ENCODE measurements around the gene PKD1. TPM values are rescaled to one million over a fixed set of nuclear protein-coding genes. Genes with fewer than 3 reads are reported as not detected.

PKD1 gene
- total and polyA plus RNA-seq, 3 experiments from 2014 or later: 9.9 to 66.2 (median 58.9) TPM

DNA sequence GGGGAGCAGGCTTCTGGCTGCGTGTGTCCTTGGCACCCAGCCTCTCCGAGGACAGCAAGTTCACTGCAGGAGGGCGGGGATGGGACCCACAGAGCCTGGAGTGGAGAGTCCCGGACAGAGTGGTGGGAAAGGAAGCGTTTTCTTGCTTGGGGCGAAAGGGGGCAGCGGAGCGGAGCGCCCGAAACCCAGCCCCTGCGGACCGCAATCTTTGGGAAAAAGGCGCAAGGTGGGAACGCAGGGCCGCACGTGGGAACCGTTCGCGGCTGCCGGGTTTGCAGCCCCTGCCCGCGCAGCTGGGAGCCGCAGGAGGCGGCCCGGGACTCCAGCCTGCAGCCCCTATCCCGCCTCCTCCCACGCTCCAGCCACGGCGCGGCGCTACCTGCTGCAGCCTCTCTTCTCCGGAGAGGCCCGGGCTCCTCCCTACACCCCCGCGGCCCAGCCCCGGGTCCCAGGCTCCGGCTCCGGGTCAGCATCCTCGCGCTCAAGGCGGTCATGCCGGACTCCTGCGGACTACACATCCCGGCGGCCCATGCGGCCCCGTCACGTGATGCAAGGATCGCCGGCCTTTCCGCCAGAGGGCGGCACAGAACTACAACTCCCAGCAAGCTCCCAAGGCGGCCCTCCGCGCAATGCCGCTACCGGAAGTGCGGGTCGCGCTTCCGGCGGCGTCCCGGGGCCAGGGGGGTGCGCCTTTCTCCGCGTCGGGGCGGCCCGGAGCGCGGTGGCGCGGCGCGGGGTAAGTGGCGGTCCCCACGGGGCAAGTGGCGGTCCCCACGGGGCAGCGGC, 88.2 kb downstream of the PKD1 start, which contains the start of the genes NTHL1 and TSC2:
NTHL1 (minus strand) TSS at position 505 of the 786 bp plus-strand sequence; CDS start at position 494, 11 bp downstream.
TSC2 (plus strand) TSS at position 656 of the 786 bp plus-strand sequence. CDS start 631 bp downstream, outside the sequence.
- Histone ChIP-seq H3K4me1 (ENCODE audit: insufficient read depth, low read length) (peaks cover 14% of the 10 kb centered on the region), H3K27ac (ENCODE audit: low read depth, low read length) (peak within 1 kb of the TSS; percentile 57), H3K9me3 (ENCODE audit: low read length) (no peaks in the 10 kb centered on the region), H3K36me3 (ENCODE audit: insufficient read depth, low read length) (peaks cover 4% of the 10 kb centered on the region), H3K4me3 (ENCODE audit: low read length) (peak within 1 kb of the TSS; percentile 67), H3K27me3 (ENCODE audit: insufficient read depth, low read length, poor library complexity, severe bottlenecking) (no peaks in the 10 kb centered on the region)
- H3K36me3 Mint-ChIP-seq: peaks cover 0 to 30% (median 1%) of the 10 kb centered on the region in 3 donors
- DNase-seq: peak; percentile 88 to 93 (median 89)
- H3K4me1 Mint-ChIP-seq: peaks cover 14 to 28% (median 16%) of the 10 kb centered on the region in 3 donors
- no peaks in the 10 kb centered on the region for H3K27me3 Mint-ChIP-seq
- H3K27ac Mint-ChIP-seq: peak within 1 kb of the TSS; percentile 29 to 92 (median 86)
- CTCF ChIA-PET: interaction anchor here (1.0 to 2.5 kb wide), 8 partner anchors 11 to 108 kb away, joined by 3 to 17 read pairs (median 4); partner anchors contain the start of gene TRAF7
- POLR2A ChIA-PET: interaction anchor here (0.5 to 2.1 kb wide), 7 partner anchors 11 to 575 kb away, joined by 3 to 14 read pairs (median 6); partner anchors contain the start of genes HAGH and TRAF7
- no peaks in the 10 kb centered on the region for H3K9me3 Mint-ChIP-seq
- H3K4me3 Mint-ChIP-seq: peak within 1 kb of the TSS; percentile 90 to 94 (median 91)

GRCh38 chr16:2046893-2047329, 88.8 kb downstream of the PKD1 start:
- CTCF ChIA-PET: interaction anchor here (1.0 to 2.5 kb wide), 6 partner anchors 22 to 108 kb away, joined by 3 to 17 read pairs (median 4); partner anchors contain the start of gene TRAF7
- H3K4me1 Mint-ChIP-seq: peaks cover 14 to 27% (median 16%) of the 10 kb centered on the region in 3 donors
- no peaks in the 10 kb centered on the region for H3K27me3 ChIP-seq (ENCODE audit: insufficient read depth, low read length, poor library complexity, severe bottlenecking)
- H3K9me3 Mint-ChIP-seq: no peaks in the 10 kb centered on the region
- no peaks in the 10 kb centered on the region for H3K9me3 ChIP-seq (ENCODE audit: low read length)
- POLR2A ChIA-PET: interaction anchor here (0.7 to 2.1 kb wide), 2 partner anchors 11 to 30 kb away, joined by 3 to 6 read pairs; no protein-coding TSS in a partner anchor
- H3K36me3 ChIP-seq (ENCODE audit: insufficient read depth, low read length): no peaks in the 10 kb centered on the region
- H3K4me3 ChIP-seq (ENCODE audit: low read length): peak overlapping the region; percentile 67
- peak overlapping the region in 7 of 8 donors; percentile 32 to 92 (median 70) for H3K27ac Mint-ChIP-seq
- H3K4me3 Mint-ChIP-seq: peak overlapping the region; percentile 85 to 94 (median 91)
- H3K36me3 Mint-ChIP-seq: peaks cover 0 to 25% (median 1%) of the 10 kb centered on the region in 3 donors
- H3K27ac ChIP-seq (ENCODE audit: low read depth, low read length): peak overlapping the region; percentile 43
- H3K4me1 ChIP-seq (ENCODE audit: insufficient read depth, low read length): peaks cover 14% of the 10 kb centered on the region
- H3K27me3 Mint-ChIP-seq: no peaks in the 10 kb centered on the region
- DNase-seq: no peak

GRCh38 chr16:2045965-2046892, 89.5 kb downstream of the PKD1 start:
- CTCF ChIA-PET: interaction anchor here (1.2 to 2.5 kb wide), 5 partner anchors 21 to 109 kb away, joined by 3 to 17 read pairs (median 4); partner anchors contain the start of gene TRAF7
- Histone ChIP-seq H3K27ac (ENCODE audit: low read depth, low read length) (no peak overlapping the region), H3K27me3 (ENCODE audit: insufficient read depth, low read length, poor library complexity, severe bottlenecking) (no peaks in the 10 kb centered on the region), H3K9me3 (ENCODE audit: low read length) (no peaks in the 10 kb centered on the region), H3K4me3 (ENCODE audit: low read length) (no peak overlapping the region), H3K4me1 (ENCODE audit: insufficient read depth, low read length) (peaks cover 14% of the 10 kb centered on the region), H3K36me3 (ENCODE audit: insufficient read depth, low read length) (no peaks in the 10 kb centered on the region)
- Mint-ChIP-seq H3K9me3 (no peaks in the 10 kb centered on the region), H3K36me3 (peaks cover 0 to 18% (median under 1%) of the 10 kb centered on the region in 3 donors), H3K27me3 (no peaks in the 10 kb centered on the region), H3K4me3 (peak overlapping the region; percentile 34 to 94 (median 90)), H3K4me1 (peaks cover 14 to 27% (median 16%) of the 10 kb centered on the region in 3 donors), H3K27ac (peak overlapping the region in 1 of 8 donors; percentile 77)
- DNase-seq: no peak
- POLR2A ChIA-PET: interaction anchor here (2.1 kb wide), 1 partner anchor 10 kb away, joined by 6 read pairs; no protein-coding TSS in a partner anchor

GRCh38 chr16:2044541-2044940, 91.2 kb downstream of the PKD1 start:
- POLR2A ChIA-PET: interaction anchor here (0.6 kb wide), 1 partner anchor 217 kb away, joined by 4 read pairs; no protein-coding TSS in a partner anchor

DNA sequence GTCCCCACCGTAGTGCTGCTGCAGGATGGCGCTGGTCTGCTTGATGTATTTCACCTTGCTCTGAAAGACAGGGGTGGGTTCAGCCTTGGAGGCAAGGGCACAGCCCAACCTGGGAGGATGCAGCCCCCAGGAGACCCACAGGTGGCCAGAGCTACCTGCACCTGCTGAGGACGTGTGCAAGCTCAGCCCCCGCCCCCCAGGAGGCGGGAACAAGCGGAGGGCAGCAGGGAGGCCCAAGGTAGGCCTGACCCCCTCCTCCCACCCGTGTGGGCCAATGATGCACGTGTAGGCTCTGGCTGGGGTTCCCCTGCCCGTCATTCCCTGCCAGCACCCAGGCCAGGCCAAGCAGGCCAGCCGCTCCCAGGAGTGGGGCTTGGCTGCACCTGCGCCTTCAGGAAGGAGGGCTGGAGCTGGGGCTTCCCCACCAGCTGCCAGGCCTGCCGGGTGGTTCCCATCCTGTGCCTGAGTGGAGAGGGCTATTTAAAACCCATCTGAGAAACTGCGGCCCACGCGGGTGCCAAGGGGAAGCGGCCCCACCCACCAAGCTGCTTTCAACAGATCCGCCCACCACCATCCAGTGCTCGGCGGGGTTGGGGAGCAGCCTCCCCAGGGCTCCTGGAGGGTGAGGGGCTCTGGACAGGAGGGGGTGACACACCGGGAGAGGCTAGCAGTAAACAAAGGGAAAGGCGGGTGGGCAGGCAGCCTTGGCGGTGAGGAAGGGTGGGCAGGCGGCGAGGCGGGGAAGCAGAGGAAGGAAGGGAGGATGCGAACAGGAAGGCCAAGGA, 91.8 kb downstream of the PKD1 start:
- H3K36me3 Mint-ChIP-seq: peaks cover 0 to 8% (median 0%) of the 10 kb centered on the region in 3 donors
- no peak overlapping the region for H3K4me3 ChIP-seq (ENCODE audit: low read length)
- CTCF ChIA-PET: no interaction called here

More at GRCh38 chr16:2044541-2044940, 91.2 kb downstream of the PKD1 start:
- Histone ChIP-seq H3K9me3 (ENCODE audit: low read length) (no peaks in the 10 kb centered on the region), H3K27ac (ENCODE audit: low read depth, low read length) (no peak overlapping the region), H3K27me3 (ENCODE audit: insufficient read depth, low read length, poor library complexity, severe bottlenecking) (no peaks in the 10 kb centered on the region), H3K4me1 (ENCODE audit: insufficient read depth, low read length) (peaks cover 14% of the 10 kb centered on the region), H3K4me3 (ENCODE audit: low read length) (no peak overlapping the region), H3K36me3 (ENCODE audit: insufficient read depth, low read length) (no peaks in the 10 kb centered on the region)
- CTCF ChIA-PET: no interaction called here
- Mint-ChIP-seq H3K4me3 (no peak overlapping the region), H3K36me3 (peaks cover 0 to 8% (median 0%) of the 10 kb centered on the region in 3 donors), H3K9me3 (no peaks in the 10 kb centered on the region), H3K27me3 (no peaks in the 10 kb centered on the region), H3K4me1 (peaks cover 14 to 22% (median 16%) of the 10 kb centered on the region in 3 donors), H3K27ac (no peak overlapping the region)
- DNase-seq: no peak

DNA sequence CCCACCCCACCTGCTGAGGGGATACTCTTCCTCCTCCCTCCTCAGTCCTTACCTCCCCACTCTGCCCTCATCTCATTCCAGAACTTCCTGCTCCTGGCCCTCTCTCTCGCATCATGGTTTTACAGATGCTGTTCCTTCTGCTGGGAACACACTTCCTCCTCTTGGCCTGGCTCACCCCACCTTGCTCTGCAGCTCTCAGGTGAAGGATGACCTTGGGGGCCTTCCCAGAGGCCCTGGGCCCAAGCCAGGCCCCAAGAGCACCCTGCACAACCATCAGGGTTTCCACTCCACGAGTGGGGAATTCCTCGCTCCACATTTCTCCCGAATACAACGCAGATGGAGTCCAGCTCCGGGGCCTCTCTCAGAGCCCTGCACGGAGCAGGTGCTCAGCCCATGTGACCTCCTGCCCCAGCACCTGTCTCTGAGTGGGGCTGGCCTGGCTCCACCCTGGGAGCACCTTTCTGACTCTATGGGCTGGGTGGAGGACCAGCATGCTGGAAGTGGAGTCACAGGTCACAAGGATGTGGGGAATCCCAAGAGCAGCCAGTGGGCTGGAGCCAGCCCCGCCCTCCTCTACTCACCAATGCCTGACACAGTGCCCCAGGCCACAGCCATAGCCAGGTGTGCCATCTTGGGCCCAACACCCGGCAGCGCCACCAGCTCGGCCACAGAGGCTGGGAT, 92.6 kb downstream of the PKD1 start:
- Histone ChIP-seq H3K4me3 (ENCODE audit: low read length) (no peak overlapping the region), H3K27ac (ENCODE audit: low read depth, low read length) (no peak overlapping the region), H3K27me3 (ENCODE audit: insufficient read depth, low read length, poor library complexity, severe bottlenecking) (no peaks in the 10 kb centered on the region), H3K9me3 (ENCODE audit: low read length) (no peaks in the 10 kb centered on the region), H3K4me1 (ENCODE audit: insufficient read depth, low read length) (peaks cover 6% of the 10 kb centered on the region), H3K36me3 (ENCODE audit: insufficient read depth, low read length) (no peaks in the 10 kb centered on the region)
- ChIA-PET POLR2A (no interaction called here), CTCF (no interaction called here)
- no peak for DNase-seq
- H3K27ac Mint-ChIP-seq: no peak overlapping the region
- peaks cover 0 to 7% (median 0%) of the 10 kb centered on the region in 3 donors for H3K36me3 Mint-ChIP-seq
- no peaks in the 10 kb centered on the region for H3K27me3 Mint-ChIP-seq
- no peaks in the 10 kb centered on the region for H3K9me3 Mint-ChIP-seq
- peaks cover 7 to 12% (median 7%) of the 10 kb centered on the region in 3 donors for H3K4me1 Mint-ChIP-seq
- no peak overlapping the region for H3K4me3 Mint-ChIP-seq

More for the DNA sequence above, 91.8 kb downstream of the PKD1 start:
- H3K4me3 Mint-ChIP-seq: no peak overlapping the region
- H3K27ac ChIP-seq (ENCODE audit: low read depth, low read length): no peak overlapping the region
- H3K4me1 ChIP-seq (ENCODE audit: insufficient read depth, low read length): peaks cover 12% of the 10 kb centered on the region
- no peak overlapping the region for H3K27ac Mint-ChIP-seq
- no peak for DNase-seq
- H3K4me1 Mint-ChIP-seq: peaks cover 14 to 19% (median 15%) of the 10 kb centered on the region in 3 donors
- no peaks in the 10 kb centered on the region for H3K9me3 Mint-ChIP-seq
- H3K9me3 ChIP-seq (ENCODE audit: low read length): no peaks in the 10 kb centered on the region
- no peaks in the 10 kb centered on the region for H3K27me3 Mint-ChIP-seq
- H3K36me3 ChIP-seq (ENCODE audit: insufficient read depth, low read length): no peaks in the 10 kb centered on the region
- no peaks in the 10 kb centered on the region for H3K27me3 ChIP-seq (ENCODE audit: insufficient read depth, low read length, poor library complexity, severe bottlenecking)
- POLR2A ChIA-PET: no interaction called here
